ENCODE data around the gene ATM.

DNA sequence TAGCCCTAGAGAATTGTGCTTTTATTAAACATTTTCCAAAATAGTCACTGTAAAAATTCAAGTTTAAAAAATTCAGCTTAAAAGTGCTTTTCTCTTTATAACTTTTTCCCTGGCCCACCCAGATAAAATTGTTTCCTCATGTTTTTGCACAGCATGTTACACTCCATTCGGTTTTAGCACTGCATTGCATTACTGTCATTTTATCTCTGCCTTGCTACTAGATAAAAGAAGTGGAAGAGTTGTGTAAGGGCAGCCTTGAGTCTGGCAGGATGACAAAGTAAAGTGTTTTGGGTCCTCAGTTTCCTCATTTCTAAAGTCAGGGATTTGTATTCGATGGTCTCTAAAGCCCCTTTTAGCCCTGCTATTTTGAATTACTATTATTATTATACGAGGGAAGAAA lies 99.8 kb downstream of the ATM start:
- TF ChIP-seq, protein P1, sequence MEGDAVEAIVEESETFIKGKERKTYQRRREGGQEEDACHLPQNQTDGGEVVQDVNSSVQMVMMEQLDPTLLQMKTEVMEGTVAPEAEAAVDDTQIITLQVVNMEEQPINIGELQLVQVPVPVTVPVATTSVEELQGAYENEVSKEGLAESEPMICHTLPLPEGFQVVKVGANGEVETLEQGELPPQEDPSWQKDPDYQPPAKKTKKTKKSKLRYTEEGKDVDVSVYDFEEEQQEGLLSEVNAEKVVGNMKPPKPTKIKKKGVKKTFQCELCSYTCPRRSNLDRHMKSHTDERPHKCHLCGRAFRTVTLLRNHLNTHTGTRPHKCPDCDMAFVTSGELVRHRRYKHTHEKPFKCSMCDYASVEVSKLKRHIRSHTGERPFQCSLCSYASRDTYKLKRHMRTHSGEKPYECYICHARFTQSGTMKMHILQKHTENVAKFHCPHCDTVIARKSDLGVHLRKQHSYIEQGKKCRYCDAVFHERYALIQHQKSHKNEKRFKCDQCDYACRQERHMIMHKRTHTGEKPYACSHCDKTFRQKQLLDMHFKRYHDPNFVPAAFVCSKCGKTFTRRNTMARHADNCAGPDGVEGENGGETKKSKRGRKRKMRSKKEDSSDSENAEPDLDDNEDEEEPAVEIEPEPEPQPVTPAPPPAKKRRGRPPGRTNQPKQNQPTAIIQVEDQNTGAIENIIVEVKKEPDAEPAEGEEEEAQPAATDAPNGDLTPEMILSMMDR (IDR thresholded peaks at IDR 0.05; ENCODE audit: low read depth, low read length, poor library complexity, severe bottlenecking): no peak
- no peak for TF ChIP-seq EZH2phosphoT487 (IDR thresholded peaks at IDR 0.05; ENCODE audit: borderline replicate concordance, low read length)

Measured in DOHH2 (cell line).